ENCODE results near the gene BHLHE23.

Gene BHLHE23

DNA sequence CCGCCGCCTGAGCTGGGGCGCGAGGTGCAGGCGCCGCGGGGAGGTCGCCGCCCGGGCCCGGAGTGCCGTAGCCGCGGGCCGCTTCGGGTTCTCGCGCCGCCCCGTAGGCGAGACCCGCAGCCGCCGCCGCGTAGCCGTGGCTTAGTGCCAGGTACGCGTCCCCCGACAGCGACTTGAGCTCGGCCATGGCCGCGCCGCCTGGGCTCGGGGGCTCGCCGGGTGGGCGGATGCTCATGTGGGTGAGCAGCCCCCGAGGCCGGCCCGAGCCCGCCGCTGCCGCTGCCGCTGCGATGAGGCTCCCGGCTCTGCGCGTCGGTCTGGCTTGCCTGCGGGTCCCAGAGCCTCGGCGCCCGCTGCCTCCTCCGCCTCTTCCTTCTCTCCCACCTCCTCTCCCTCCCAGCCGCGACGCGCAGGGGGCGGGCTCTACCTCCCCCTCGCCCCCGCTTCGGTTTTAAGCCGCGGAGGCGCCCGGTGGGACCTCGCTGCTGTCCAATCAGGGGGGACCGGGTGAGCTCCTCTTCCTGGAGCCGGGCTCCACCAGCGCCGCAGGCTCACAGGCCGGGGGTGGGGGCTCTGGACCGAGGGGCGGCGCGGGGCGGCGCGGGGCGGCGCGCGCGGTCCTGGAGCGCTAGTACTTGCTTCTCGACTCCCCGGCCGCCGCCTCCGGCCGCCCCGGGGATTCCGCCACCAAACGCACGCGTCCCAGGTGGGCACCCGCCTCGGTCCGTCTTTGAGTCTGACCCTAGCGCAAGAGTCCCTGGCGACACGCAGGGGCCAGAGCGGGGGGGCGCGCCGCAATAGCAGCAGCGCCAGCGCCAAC, at the start of gene BHLHE23:
Gene BHLHE23, minus strand, starts transcription at position 425 of the 820 bp plus-strand sequence. Its CDS starts 190 bp downstream, at position 235.
- no peak for TF ChIP-seq ZNF274 (IDR thresholded peaks at IDR 0.05; ENCODE audit: low read depth, low read length)
- no peak within 1 kb of the TSS for H3K4me3 ChIP-seq (ENCODE audit: low read length)

DNA sequence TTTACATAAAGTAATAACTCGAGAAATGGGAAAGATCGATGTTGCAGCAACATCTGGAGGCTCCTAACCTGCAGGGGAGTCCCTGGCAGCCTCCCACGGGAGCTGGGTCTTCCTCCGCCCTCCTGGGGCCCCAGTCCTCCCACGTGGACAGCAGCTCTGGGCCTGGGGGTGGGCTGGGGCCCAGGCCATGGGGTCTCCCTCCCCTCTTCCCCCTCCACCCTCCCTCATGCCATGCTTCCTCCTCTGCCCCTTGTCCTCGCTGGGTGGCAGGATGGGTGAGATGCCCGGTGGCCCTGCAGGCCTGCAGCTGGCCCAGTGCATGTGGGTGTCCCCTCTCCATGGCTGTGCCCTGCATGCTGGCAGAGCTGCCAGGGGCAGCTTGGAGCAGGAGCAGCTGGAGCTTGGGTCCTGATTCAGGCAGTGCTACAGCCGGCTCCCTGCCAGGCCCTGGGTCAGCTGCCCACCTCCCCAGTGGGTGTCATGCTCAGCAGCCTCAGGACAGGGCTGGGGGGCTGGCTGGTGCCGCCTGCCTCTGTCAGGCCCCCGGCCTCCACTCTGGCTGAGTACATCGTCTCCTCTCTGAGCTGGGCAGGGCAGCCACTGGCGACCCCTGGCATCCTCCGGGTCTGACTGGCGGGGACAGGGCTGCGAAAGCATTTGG, 48.9 kb upstream of the BHLHE23 start:
- no peak for TF ChIP-seq ZNF274 (IDR thresholded peaks at IDR 0.05; ENCODE audit: low read depth, low read length)
- no peak overlapping the region for H3K4me3 ChIP-seq (ENCODE audit: low read length)

DNA sequence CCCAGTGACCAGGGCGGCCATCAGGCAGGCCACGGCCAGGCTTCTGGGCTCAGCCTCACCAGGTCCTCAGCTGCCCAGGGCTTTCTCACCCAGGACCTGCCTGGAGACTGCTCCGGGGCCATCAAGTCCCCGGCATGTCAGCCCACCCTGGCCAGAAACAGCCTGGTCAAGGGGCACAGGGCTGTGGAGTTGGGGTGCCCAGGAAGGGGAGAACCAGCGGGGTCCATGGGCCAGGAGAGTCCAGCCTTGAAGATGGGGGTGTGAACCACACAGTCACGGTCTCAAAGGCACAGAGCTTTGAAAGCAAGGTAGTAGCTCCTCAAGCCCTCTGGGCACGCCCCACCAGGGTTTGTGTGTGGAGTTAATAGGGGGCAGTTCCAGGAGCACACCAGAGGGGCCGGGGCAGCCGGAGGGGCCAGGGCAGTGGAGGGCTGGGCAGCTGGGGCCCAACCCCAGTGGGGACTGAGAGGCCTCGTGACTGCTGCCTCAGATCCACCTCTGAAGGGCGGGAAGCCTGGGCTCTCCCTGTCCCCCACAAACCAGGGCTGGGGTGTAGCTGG, 48.0 kb upstream of the BHLHE23 start:
- no peak for TF ChIP-seq ZNF274 (IDR thresholded peaks at IDR 0.05; ENCODE audit: low read depth, low read length)
- no peak overlapping the region for H3K4me3 ChIP-seq (ENCODE audit: low read length)

DNA sequence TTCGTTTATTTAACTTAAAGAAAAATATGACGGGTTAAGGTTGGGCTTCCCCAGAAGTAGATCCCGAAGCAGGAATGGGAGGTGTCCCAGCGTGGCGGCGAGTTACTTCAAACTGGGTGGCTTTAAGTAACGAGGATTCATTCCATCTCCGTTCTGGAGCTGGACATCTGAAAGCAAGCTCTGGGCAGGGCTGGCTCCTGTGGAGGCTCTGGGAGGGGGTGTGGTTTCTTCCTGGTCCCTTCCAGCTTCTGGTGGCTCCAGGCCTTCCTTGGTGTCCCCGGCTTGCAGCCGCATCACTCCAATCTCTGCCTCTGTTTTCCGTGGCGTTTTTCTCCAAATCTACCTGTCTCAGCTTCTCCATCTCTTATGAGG, 47.3 kb upstream of the BHLHE23 start:
- no peak overlapping the region for H3K4me3 ChIP-seq (ENCODE audit: low read length)
- TF ChIP-seq ZNF274 (IDR thresholded peaks at IDR 0.05; ENCODE audit: low read depth, low read length) = no peak

DNA sequence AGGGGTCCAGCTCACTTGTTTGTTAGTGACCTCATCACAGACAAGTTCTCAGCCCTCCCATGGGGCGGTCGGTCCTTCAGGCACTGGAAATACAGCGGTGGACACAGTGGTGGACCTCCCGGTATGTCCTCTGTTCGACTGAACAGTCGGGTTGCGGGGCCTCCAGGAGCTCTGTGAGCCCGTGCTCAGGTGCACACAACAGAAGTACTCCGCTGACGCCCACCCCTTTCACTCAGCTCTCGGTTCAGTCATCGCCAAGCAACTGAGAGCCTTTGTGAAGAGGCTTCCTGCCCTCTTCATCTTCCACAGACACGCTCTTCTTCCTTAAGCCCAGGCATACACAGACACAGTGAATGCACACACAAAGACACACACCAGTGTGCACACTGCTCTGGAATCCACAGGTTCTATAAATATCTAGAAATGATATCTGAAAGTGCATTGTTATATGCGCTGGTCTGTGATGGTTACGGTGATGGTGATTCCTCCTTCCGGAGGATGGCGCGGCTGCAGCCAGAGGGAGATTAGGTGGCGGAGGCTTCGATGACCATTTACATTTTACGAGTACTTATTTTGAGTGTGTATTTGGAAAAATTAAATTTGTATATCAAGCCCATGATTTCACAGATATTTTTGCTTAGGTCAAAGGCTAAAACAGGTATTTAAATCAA, 46.8 kb upstream of the BHLHE23 start:
- no peak overlapping the region for H3K4me3 ChIP-seq (ENCODE audit: low read length)
- TF ChIP-seq ZNF274 (IDR thresholded peaks at IDR 0.05; ENCODE audit: low read depth, low read length) = no peak

DNA sequence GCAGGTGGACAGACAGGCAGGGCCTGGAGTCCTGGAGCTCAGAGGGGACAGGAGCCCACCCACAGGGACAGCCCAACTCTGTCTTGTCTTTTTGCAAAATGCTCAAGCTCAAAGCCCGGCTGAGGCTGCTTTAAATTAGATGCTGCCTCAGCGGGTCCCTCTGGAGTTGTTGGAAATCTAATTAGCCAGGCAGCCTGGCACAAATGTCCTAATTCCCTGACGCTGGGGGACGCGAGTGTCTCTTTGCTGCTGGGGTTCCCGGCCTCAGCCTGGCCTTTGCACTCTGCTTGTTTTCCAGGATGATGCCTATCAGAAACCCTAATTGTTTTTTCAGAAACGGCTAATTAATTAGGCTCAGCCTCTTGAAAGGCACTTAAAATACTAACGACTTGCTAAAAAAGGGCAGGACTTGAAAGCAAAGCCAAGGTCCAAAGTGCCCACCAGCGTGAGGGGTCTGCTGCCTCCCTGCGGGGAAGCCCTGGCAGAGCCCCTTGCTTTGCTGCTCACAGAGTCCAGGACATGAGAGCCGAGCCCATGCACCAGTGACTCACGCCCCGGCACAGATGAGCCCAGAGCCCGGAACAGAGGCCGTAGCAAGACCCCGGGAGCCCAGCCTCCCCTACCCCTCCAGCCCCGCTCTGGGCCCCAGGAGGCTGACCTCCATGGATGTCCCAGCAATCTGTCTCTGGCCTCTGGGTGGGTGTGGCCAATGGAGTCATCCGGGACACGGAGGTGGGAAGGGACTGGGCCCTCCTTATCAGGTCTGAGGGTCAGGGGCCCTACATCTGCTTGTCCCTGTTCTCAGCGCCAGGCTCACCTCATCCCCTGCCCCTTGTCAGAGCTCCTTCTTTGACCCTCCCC, 46.0 kb upstream of the BHLHE23 start:
- TF ChIP-seq ZNF274 (IDR thresholded peaks at IDR 0.05; ENCODE audit: low read depth, low read length) = no peak
- no peak overlapping the region for H3K4me3 ChIP-seq (ENCODE audit: low read length)

DNA sequence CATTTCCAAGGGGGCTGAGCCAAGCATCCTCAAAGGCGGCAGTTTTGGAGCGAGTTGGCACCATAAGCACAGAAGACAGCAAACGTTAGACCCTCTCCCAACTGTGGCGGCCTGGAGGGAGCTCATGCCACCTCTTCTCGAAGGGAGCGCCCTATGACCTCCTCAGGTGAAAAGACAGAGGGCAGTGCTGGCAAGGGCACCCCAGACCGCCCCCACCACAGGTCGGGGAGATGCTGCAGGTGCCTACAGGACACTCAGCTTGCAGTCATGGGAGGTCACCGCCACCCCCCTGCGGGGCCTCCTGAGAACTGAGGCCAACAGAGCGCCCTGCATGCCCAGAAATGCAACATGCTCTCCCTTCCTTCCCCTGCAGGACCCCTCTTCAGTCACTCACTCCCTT, 45.1 kb upstream of the BHLHE23 start:
- no peak for TF ChIP-seq ZNF274 (IDR thresholded peaks at IDR 0.05; ENCODE audit: low read depth, low read length)
- H3K4me3 ChIP-seq (ENCODE audit: low read length) = no peak overlapping the region

DNA sequence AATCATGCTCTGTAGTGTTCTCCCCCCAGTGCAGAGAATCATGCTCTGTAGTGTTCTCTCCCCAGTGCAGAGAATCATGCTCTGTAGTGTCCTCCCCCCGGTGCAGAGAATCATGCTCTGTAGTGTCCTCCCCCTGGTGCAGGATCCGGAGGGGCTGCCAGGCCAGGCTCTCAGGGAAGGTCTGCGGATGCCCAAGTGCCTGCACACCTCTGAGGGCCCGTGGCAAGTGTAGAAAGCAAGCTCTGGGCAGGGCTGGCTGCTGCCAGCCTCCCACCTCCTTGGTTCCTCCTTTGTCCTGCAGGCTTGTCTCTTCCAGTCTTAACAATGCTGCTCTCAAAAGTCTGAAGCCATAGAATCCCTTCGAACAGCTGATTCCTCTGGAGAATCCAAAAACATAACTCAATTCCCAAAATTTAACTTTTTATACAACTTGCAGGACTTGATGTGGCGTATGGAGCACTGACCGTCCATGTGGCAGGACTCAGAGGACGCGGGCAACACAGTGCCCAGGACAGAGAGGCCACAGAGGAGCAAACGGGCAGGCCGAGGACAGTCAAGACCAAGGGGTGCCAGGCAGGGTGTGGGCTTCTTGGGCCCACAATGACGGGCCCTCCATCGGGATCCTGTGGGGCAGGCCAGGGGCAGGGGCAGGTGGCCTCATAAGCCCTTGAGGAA, 44.6 kb upstream of the BHLHE23 start:
- TF ChIP-seq ZNF274 (IDR thresholded peaks at IDR 0.05; ENCODE audit: low read depth, low read length) = no peak
- H3K4me3 ChIP-seq (ENCODE audit: low read length) = no peak overlapping the region

DNA sequence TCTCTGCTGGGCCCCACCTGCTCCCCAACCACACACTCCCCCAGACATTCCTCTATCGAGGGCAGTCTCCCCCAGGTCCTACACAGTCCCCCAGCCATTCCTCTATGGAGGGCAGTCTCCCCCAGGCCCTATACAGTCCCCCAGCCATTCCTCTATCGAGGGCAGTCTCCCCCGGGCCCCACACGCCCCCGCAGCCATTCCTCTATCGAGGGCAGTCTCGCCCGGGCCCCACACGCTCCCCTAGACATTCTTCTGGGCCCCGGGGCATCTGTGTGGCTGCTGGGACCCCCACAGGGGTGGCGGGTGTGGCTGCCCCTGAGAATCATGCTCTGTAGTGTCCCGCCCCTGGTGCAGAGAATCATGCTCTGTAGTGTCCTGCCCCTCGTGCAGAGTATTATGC, 43.6 kb upstream of the BHLHE23 start:
- TF ChIP-seq ZNF274 (IDR thresholded peaks at IDR 0.05; ENCODE audit: low read depth, low read length) = no peak
- no peak overlapping the region for H3K4me3 ChIP-seq (ENCODE audit: low read length)

DNA sequence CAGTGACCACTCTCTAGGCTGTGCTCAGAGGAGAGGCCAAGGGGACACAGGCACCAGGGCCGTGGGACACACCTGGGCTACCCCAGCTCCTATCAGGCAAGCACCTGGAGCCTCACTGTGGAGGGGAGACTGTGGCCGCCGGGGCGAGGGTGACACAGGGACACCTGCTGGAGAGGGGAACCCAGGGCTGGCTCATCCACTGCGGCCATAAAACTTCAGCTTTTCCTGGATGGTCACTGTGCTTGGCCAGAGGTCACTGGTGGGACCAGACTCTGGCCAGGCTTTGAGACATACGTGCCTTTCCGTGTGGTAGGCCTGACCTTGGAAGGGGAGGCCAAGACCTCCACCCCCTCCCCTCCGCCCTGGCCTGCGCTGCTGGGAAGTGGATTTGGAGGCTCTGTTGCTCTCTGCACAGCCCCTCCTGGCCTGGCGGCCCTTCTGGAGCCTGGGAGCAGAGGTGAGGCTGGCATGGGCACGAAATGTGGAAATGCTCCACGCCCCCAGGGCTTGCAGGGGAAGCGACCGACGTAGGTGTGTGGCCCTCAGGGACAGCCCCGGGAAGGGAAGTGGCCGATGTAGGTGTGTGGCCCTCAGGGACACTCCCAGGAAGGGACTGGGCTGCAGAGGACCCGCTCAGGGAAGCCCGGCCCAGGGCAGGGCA, 42.9 kb upstream of the BHLHE23 start:
- no peak for TF ChIP-seq ZNF274 (IDR thresholded peaks at IDR 0.05; ENCODE audit: low read depth, low read length)
- H3K4me3 ChIP-seq (ENCODE audit: low read length) = no peak overlapping the region

DNA sequence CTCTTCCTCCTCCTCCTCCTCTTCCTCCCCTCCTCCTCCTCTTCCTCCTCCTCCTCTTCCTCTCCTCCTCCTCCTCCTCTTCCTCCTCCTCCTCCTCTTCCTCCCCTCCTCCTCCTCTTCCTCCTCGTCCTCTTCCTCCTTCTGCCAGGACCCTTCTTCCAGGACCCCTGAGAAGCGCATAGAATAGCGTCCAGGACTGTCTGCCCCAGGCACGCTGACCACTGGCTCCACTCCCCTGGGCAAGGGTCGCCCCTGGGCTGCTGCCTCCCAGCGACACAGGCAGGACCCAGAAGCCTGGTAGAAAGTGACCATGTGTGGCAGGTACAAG, 42.4 kb upstream of the BHLHE23 start:
- no peak overlapping the region for H3K4me3 ChIP-seq (ENCODE audit: low read length)
- no peak for TF ChIP-seq ZNF274 (IDR thresholded peaks at IDR 0.05; ENCODE audit: low read depth, low read length)

DNA sequence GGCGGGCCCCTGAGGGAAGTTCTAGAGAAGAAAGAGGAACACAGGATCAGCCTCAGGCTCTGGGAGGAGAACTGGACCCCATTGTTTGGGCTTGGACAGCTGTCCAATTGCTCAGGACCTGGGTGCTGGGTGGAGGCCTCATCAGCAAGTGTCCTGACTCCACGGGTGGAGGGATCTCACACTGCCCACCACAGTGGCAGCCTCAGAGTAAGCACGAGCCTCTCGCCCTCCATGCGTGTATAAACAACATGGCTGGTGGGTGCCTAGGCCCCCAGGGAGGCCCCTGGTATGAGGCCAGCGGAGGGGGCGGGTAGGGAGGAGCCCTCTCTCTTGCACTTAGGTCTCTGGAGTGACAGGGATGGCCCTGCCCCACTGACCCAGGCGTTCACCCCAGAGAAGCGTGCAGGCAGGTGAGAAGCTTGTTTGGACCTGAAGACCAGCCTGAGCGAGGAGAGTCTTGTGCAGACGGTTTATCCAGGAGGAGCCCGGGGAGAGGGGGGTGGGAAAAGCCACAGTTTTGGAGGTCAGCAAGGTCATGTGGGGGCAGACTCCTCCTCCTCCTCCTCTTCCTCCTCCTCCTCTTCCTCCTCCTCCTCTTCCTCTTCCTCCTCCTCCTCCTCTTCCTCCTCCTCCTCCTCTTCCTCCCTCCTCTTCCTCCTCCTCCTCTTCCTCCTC, 41.9 kb upstream of the BHLHE23 start:
- TF ChIP-seq ZNF274 (IDR thresholded peaks at IDR 0.05; ENCODE audit: low read depth, low read length) = no peak
- no peak overlapping the region for H3K4me3 ChIP-seq (ENCODE audit: low read length)

All from GM08714 (cell line).